MG63 (cell line): Measurements from ENCODE around the gene PCSK6. TPM values are rescaled to one million over a fixed set of nuclear protein-coding genes. Genes with fewer than 3 reads are reported as not detected.
A peak's percentile ranks its signal among the peaks of the same experiment; 100 is the strongest.

Experiments
- DNase-seq: peaks from one replicate; pipeline ENCODE4 v3.0.0-alpha.2; 2020
- H3K27me3 ChIP-seq: fragments of 250-450 bp; sonication (Bioruptor Pico); 2 replicates; pipeline ENCODE4 v1.5.1; 2020; ENCODE audit warnings: mild to moderate bottlenecking, moderate library complexity
- H3K36me3 ChIP-seq: fragments of 250-450 bp; sonication (Bioruptor Pico); 2 replicates; pipeline ENCODE4 v1.5.1; 2020; ENCODE audit warnings: mild to moderate bottlenecking, moderate library complexity
- H3K4me3 ChIP-seq: fragments of 250-450 bp; sonication (Bioruptor Pico); 2 replicates; pipeline ENCODE4 v1.5.1; 2020; ENCODE audit warnings: mild to moderate bottlenecking, moderate library complexity
- H3K9me3 ChIP-seq: fragments of 250-450 bp; sonication (Bioruptor Pico); 2 replicates; pipeline ENCODE4 v1.5.1; 2020; ENCODE audit warnings: mild to moderate bottlenecking, moderate library complexity
- total RNA-seq: library from RNA; depleted of rRNA; stranded (reverse); fragments of >200 nt; shearing (Covaris generic); gene quantifications from 2 replicates; pipeline ENCODE4 v1.2.3, GENCODE V29; 2014; ENCODE audit warnings: low replicate concordance

PCSK6 gene
- total RNA-seq, 1 experiment from 2014 or later = 48.8 TPM

GRCh38 chr15:101505610-101506337 lies 16.3 kb upstream of the PCSK6 start:
- H3K9me3 ChIP-seq = no peaks in the 10 kb centered on the region
- no peaks in the 10 kb centered on the region for H3K27me3 ChIP-seq
- H3K36me3 ChIP-seq = no peaks in the 10 kb centered on the region
- DNase-seq = no peak
- no peak overlapping the region for H3K4me3 ChIP-seq

DNA sequence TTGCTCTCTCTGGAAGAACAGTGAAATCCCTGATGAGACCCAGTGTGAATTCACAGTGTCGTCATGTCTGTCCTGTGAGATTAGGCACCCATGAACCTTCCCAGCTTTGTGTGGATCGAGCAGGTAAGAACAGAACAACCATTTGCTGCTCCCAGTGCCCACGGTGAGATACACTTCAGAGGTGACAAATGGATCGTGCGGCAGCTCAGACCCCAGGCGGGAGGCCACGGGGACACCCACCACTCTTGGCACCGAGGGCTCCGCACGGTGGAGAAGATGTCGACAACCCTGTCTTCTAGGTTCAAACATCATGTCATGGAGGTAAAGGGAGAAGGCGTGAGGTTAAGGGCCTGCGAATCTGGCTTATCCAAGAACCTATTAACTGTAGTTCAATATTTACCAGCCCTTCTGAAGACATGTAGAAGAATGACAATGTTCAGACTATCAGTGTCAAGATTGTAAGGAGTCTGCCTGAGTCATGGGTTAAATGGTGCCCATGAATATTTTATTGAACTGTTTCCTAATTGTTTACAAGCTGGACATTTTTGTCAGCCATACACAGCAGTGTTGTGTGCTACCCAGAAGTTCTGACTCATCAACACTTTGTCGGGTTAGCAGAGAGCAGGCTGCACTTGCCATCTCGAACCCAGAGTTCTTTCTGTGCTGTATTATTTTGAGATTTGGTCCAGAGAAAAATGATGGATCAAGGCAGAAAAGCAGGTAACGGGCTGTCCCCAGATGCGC lies 15.5 kb upstream of the PCSK6 start:
- Histone ChIP-seq H3K9me3 (no peaks in the 10 kb centered on the region), H3K27me3 (no peaks in the 10 kb centered on the region), H3K4me3 (no peak overlapping the region), H3K36me3 (no peaks in the 10 kb centered on the region)
- no peak for DNase-seq

DNA sequence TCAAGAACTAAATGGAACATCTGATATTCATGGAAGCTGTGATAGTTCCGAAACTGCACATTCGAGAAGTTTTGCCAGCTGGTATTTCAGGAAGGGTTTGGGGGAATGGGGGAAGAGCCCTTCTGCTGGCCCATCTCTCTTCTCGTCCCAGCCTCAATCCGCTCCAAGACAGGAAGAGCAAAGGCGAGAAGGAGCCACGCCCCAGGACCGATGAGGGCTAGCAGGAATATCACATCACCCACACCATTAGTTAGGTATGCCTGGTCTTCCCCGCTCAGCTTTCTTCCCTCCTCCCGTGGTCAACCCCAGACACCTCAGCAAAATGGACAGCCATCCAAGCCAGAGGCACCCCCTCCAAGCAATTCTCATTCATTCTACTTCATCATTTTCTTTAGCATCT lies 14.9 kb upstream of the PCSK6 start:
- no peaks in the 10 kb centered on the region for H3K27me3 ChIP-seq
- DNase-seq = no peak
- H3K36me3 ChIP-seq = no peaks in the 10 kb centered on the region
- no peaks in the 10 kb centered on the region for H3K9me3 ChIP-seq
- H3K4me3 ChIP-seq = no peak overlapping the region

GRCh38 chr15:101503296-101503599 lies 13.7 kb upstream of the PCSK6 start:
- Histone ChIP-seq H3K4me3 (no peak overlapping the region), H3K36me3 (no peaks in the 10 kb centered on the region), H3K9me3 (no peaks in the 10 kb centered on the region), H3K27me3 (no peaks in the 10 kb centered on the region)
- no peak for DNase-seq

- no peak for DNase-seq
Measured at GRCh38 chr15:101502572-101503295, 13.2 kb upstream of the PCSK6 start.

GRCh38 chr15:101501703-101502373 lies 12.3 kb upstream of the PCSK6 start:
- DNase-seq = no peak
- no peaks in the 10 kb centered on the region for H3K36me3 ChIP-seq
- no peaks in the 10 kb centered on the region for H3K27me3 ChIP-seq
- no peak overlapping the region for H3K4me3 ChIP-seq
- no peaks in the 10 kb centered on the region for H3K9me3 ChIP-seq

More at GRCh38 chr15:101502572-101503295, 13.2 kb upstream of the PCSK6 start:
- no peaks in the 10 kb centered on the region for H3K9me3 ChIP-seq
- H3K36me3 ChIP-seq = no peaks in the 10 kb centered on the region
- no peak overlapping the region for H3K4me3 ChIP-seq
- no peaks in the 10 kb centered on the region for H3K27me3 ChIP-seq

DNA sequence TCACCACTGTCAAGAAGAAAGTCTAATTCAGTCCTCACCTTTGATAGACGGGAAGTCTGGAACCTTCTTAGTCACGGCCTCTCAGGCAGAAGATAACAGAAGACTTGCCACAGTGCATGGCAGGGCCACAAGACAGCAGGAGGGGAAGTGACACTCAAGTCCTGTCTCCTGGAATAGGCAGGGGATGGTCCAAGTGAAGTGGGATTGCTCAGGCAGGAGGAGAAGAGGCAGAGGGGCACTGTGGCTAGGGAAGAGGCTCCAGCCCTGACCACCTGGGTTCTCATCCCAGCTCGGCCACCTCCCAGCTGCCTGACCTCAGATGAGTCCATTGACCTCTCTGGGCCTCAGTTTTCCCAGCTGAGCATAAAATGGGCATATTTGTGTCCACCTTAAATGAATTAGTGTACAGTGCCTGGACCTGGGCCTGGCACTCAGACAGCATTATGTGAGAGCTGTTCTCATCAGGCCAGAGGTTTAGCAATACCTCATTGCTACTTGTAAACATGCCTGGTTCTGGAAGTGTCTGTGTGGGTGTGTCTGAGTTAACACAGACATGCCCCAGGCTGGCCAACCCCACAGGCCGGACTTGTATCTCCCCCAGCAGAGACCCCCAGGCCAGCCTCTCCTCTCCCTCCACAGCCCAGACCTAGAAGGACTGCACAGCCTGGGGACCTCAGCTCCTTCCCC lies 11.5 kb upstream of the PCSK6 start:
- no peaks in the 10 kb centered on the region for H3K9me3 ChIP-seq
- no peak overlapping the region for H3K4me3 ChIP-seq
- H3K36me3 ChIP-seq = no peaks in the 10 kb centered on the region
- no peaks in the 10 kb centered on the region for H3K27me3 ChIP-seq
- no peak for DNase-seq

- H3K27me3 ChIP-seq = no peaks in the 10 kb centered on the region
- H3K36me3 ChIP-seq = no peaks in the 10 kb centered on the region
- H3K4me3 ChIP-seq = no peak overlapping the region
- peak; percentile 94 for DNase-seq
- H3K9me3 ChIP-seq = no peaks in the 10 kb centered on the region
Measured at GRCh38 chr15:101499863-101500713, 10.6 kb upstream of the PCSK6 start.

DNA sequence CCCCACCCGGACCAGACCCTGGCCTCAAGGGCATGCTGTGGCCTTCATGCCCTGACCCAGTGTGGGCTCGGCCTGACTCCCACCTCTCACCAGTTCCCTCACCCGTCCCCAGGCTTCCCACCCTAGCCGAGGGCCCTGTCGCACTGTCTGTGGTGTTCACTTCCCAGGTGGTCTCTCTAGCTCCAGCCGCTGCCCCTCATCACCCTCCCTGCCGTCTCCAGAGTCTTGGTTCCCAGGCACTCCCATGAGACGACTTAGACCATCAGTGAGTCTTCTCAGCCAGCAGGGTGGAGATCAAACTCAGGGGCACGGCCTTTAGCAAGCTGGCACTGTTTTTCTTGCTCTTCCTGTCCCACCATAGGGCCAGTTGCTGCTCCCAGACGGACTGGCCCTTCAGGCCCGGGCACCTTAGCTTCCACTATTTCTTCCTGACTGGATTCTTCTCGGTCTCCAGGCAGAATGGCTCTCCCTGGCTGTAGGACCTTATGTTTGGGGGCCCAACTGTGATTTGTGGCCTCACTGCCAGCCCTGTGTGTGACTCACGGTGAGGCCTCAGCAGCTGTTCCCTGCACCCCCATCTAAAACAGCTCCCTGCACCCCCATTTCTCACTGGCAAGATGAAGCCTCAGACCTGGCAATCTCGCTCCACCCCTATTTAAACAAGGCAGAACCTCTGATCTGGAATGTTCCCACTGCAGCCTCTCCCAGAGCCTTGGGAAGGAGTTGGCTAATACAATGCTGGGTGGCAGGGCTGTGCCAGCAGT lies 9.4 kb upstream of the PCSK6 start:
- no peak for DNase-seq
- Histone ChIP-seq H3K4me3 (no peak overlapping the region), H3K36me3 (no peaks in the 10 kb centered on the region), H3K27me3 (no peaks in the 10 kb centered on the region), H3K9me3 (no peaks in the 10 kb centered on the region)

DNA sequence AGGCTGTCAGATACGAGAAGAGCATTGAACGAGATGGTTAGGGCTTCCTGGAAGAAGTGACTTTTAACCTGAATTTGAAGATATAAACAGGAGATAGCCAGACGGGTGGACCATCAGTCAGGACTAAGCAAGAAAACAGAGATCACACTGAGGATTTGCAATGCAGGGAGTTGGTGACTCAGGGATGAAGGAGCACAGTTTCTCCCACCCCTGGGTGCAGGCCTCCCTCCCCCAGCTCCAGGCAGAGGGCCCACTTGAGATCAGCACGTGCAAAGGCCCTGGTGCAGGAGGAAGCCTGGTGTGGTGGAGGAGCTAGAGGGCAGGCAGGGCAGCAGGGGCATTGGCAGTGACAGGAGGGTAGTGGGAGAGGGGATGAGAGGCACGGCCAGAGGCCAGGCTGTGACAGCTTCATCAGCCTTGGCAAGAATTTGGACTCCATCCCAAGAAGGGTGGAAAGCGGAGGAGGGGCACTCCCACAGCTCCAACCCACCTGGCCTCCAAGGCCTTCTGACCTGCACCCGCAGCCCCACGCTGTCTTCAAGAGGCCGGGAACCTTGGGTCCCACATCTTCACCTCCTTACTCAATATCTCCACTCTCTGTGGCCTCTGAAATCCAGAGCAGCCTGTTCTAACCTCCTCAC lies 8.7 kb upstream of the PCSK6 start:
- Histone ChIP-seq H3K36me3 (no peaks in the 10 kb centered on the region), H3K9me3 (no peaks in the 10 kb centered on the region), H3K4me3 (no peak overlapping the region), H3K27me3 (no peaks in the 10 kb centered on the region)
- DNase-seq = no peak

DNA sequence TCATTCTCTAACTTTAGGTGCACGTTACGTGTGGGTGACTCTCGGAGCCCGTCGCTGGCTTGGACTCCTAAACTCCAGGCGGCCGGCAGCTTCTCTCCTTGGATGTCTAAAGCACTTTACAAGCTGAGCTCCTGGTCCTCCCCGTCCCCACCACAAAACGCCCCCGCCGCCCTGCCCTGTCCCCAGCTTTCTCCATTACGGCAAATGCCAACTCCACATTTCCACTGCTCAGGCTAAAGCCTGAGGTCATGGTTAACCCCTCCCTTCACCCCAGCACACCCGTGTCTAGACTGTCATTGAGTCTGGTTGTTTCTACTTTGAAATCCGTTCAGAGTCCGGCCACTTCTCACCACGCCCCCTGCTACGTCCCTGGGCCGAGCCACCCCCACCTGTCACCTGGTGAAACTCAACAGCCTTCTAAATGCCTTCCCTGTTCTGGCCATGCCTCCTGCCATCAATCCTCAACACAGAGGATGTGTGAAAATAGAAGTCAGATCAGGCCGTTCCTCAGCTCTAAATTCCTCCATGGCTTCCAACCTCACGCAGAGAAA lies 8.1 kb upstream of the PCSK6 start:
- Histone ChIP-seq H3K9me3 (no peaks in the 10 kb centered on the region), H3K4me3 (no peak overlapping the region), H3K36me3 (no peaks in the 10 kb centered on the region), H3K27me3 (no peaks in the 10 kb centered on the region)
- no peak for DNase-seq

DNA sequence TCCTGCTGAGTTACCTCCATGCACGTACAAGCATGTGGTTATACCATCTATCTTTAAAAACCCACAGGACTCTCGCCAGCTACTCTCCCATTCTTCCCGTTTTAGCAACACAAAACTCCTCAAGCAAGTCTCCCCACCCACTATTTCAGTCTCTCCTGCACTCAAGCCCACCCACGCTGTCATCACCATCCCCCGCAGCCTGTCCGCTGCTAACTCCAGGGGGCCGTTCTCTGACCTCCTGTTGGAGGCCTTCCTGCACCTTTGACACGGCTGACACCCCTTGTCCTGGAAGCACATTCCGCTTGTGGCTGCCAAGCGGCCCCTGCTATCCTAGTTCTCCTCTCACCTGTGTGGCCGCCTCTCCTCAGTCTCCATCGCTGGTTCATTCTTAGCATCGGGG lies 7.5 kb upstream of the PCSK6 start:
- H3K27me3 ChIP-seq = no peaks in the 10 kb centered on the region

DNA sequence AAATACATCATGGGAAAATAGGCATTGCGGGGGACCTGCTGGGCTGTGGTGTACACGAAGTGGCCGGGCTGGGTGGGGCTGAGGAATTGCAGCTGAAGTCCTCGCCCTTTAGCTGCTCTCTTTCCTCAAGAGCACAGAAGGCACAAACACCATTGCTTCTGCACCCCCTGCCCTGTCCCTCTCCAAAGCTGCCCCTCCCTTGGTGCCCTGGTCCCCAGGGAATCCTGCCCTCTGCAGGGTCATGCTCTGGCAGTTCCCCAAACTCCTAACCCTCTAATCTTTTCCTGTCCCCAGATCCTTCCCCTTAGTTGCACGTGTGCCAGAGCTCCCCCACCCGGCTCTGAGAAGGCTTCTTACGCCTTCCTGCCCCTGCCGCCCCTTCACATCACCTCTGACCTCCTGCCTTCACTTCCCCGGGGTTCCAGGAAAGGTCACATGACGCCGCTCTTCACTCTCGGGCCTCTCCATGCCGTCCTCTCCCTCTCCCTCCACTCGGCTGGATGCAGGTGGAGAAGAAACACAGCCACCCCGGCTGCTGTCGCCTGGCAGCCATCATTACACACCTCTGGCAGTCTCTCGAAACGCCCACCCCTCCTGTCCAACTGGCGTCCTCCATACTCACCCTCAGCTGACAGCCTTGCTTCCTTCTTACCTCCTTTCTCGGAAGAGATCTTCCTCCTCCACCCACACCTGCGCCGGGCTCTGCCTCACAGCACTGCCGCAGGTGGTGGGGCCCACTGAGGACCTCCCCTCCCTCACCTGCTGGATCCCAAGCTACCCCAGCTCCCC lies 6.9 kb upstream of the PCSK6 start:
- H3K27me3 ChIP-seq = no peaks in the 10 kb centered on the region
- H3K36me3 ChIP-seq = no peaks in the 10 kb centered on the region
- H3K9me3 ChIP-seq = no peaks in the 10 kb centered on the region
- DNase-seq = no peak
- H3K4me3 ChIP-seq = no peak overlapping the region

More for the DNA sequence above, 7.5 kb upstream of the PCSK6 start:
- no peaks in the 10 kb centered on the region for H3K9me3 ChIP-seq
- no peak for DNase-seq
- H3K36me3 ChIP-seq = no peaks in the 10 kb centered on the region
- no peak overlapping the region for H3K4me3 ChIP-seq
